Caco-2 (cell line): ENCODE results near the gene CEP350. TPM values are rescaled to one million over a fixed set of nuclear protein-coding genes. Genes with fewer than 3 reads are reported as not detected.

Source experiments
- BruUV-seq: library from RNA; stranded (reverse); fragments of 400-500 nt; replicated peaks from 2 replicates; lab custom pipeline; 2021; lab: Mats Ljungman, UMichigan
- CTCF ChIA-PET: fragments of 300-600 bp; sonication (Branson Sonifier 250); formaldehyde crosslinking; loops from one replicate; lab custom pipeline; 2022; ENCODE audit warnings: antibody characterized with exemption; lab: Charles Lee
- POLR2A ChIA-PET: fragments of 300-600 bp; sonication (Branson Sonifier 250); formaldehyde crosslinking; loops from one replicate; lab custom pipeline; 2022; ENCODE audit warnings: antibody characterized with exemption; lab: Charles Lee
- DNase-seq, 2 experiments: peaks; one replicate each; pipeline versions ENCODE4 v3.0.0 to v3.0.0-alpha.2; 2020 to 2022
- H3K27me3 ChIP-seq: replicated peaks from 2 replicates; pipeline ENCODE4 v1.6.0; 2011; ENCODE audit warnings: low read length; ENCODE audit not compliant: control insufficient read depth, insufficient read depth
- H3K36me3 ChIP-seq: 2 replicates; pipeline ENCODE4 v1.5.1; 2011; ENCODE audit warnings: low read length; ENCODE audit not compliant: control insufficient read depth, insufficient read depth
- H3K4me1 ChIP-seq: fragments of 250-450 bp; sonication (Bioruptor Pico); 2 replicates; pipeline ENCODE4 v1.5.1; 2020; ENCODE audit warnings: mild to moderate bottlenecking
- H3K4me3 ChIP-seq: 2 replicates; pipeline ENCODE4 v1.5.1; 2011; ENCODE audit warnings: low read depth, mild to moderate bottlenecking, control low read depth, low read length
- H3K9me3 ChIP-seq: fragments of 250-450 bp; sonication (Bioruptor Pico); 2 replicates; pipeline ENCODE4 v1.5.1; 2020; ENCODE audit warnings: mild to moderate bottlenecking, moderate library complexity
- H3K27ac Mint-ChIP-seq: one replicate; pipeline ENCODE4 v1.8.0; 2022; ENCODE audit warnings: mixed read lengths; ENCODE audit not compliant: unreplicated experiment
- H3K27me3 Mint-ChIP-seq: one replicate; pipeline ENCODE4 v1.8.0; 2022; ENCODE audit warnings: mixed read lengths; ENCODE audit not compliant: insufficient read depth, unreplicated experiment
- H3K36me3 Mint-ChIP-seq: one replicate; pipeline ENCODE4 v1.8.0; 2022; ENCODE audit warnings: mild to moderate bottlenecking, mixed read lengths; ENCODE audit not compliant: insufficient read depth, unreplicated experiment
- H3K4me1 Mint-ChIP-seq: one replicate; pipeline ENCODE4 v1.8.0; 2022; ENCODE audit warnings: low read depth, mixed read lengths; ENCODE audit not compliant: unreplicated experiment
- H3K4me3 Mint-ChIP-seq: one replicate; pipeline ENCODE4 v1.8.0; 2022; ENCODE audit warnings: mild to moderate bottlenecking, moderate library complexity, mixed read lengths; ENCODE audit not compliant: unreplicated experiment
- H3K9me3 Mint-ChIP-seq: one replicate; pipeline ENCODE4 v1.8.0; 2022; ENCODE audit warnings: mixed read lengths; ENCODE audit not compliant: unreplicated experiment
- intact Hi-C: fragments of 100-400 bp; cut with micrococcal nuclease; formaldehyde crosslinking; loops from one replicate; pipeline ENCODE4 v1.10.0; 2022; ENCODE audit not compliant: unreplicated experiment
- total RNA-seq: library from RNA; stranded (reverse); gene quantifications from 2 replicates; pipeline ENCODE4 v1.2.3, GENCODE V29; 2022
- TF ChIP-seq, protein P1 (sequence below), 2 experiments: fragments of 200-600 bp in 1 of 2; IDR thresholded peaks; 1 replicate in 1 of 2; 2 replicates in 1 of 2; pipeline versions ENCODE4 v1.5.1 to v1.8.0; 2011 to 2022; ENCODE audit warnings: antibody characterized with exemption in 1 of 2, control low read depth in 1 of 2, inconsistent platforms in 1 of 2, low read depth in 1 of 2, low read length in 1 of 2, mild to moderate bottlenecking in 1 of 2, moderate library complexity in 1 of 2; ENCODE audit not compliant: insufficient read depth in 1 of 2, severe bottlenecking in 1 of 2, unreplicated experiment in 1 of 2

CEP350 gene
- total RNA-seq, 1 experiment from 2014 or later, result 43.5 TPM

- Mint-ChIP-seq H3K4me3 (no peak overlapping the region), H3K27ac (no peak overlapping the region), H3K9me3 (no peaks in the 10 kb centered on the region), H3K4me1 (no peaks in the 10 kb centered on the region), H3K36me3 (peaks cover 20% of the 10 kb centered on the region), H3K27me3 (no peaks in the 10 kb centered on the region)
- ChIA-PET POLR2A (no interaction called here), CTCF (no interaction called here)
- Histone ChIP-seq H3K36me3 (no peaks in the 10 kb centered on the region), H3K9me3 (no peaks in the 10 kb centered on the region), H3K27me3 (no peaks in the 10 kb centered on the region), H3K4me3 (no peak overlapping the region), H3K4me1 (no peaks in the 10 kb centered on the region)
- intact Hi-C loops, result loop anchor here (10.0 kb wide), 1 partner anchor 162 kb away; no protein-coding TSS in a partner anchor
- TF ChIP-seq, protein P1, sequence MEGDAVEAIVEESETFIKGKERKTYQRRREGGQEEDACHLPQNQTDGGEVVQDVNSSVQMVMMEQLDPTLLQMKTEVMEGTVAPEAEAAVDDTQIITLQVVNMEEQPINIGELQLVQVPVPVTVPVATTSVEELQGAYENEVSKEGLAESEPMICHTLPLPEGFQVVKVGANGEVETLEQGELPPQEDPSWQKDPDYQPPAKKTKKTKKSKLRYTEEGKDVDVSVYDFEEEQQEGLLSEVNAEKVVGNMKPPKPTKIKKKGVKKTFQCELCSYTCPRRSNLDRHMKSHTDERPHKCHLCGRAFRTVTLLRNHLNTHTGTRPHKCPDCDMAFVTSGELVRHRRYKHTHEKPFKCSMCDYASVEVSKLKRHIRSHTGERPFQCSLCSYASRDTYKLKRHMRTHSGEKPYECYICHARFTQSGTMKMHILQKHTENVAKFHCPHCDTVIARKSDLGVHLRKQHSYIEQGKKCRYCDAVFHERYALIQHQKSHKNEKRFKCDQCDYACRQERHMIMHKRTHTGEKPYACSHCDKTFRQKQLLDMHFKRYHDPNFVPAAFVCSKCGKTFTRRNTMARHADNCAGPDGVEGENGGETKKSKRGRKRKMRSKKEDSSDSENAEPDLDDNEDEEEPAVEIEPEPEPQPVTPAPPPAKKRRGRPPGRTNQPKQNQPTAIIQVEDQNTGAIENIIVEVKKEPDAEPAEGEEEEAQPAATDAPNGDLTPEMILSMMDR (IDR thresholded peaks at IDR 0.05; ENCODE audit: insufficient read depth in 1 of 2, low read depth in 1 of 2, low read length in 1 of 2, severe bottlenecking in 1 of 2, unreplicated experiment in 1 of 2), result no peak
- no TSS peak for BruUV-seq
- DNase-seq, result no peak
Observed at GRCh38 chr1:180026556-180026955, 71.9 kb downstream of the CEP350 start.

GRCh38 chr1:180027949-180028445 lies 73.4 kb downstream of the CEP350 start:
- H3K9me3 ChIP-seq, result no peaks in the 10 kb centered on the region
- Mint-ChIP-seq H3K9me3 (no peaks in the 10 kb centered on the region), H3K4me1 (no peaks in the 10 kb centered on the region), H3K27ac (no peak overlapping the region), H3K27me3 (no peaks in the 10 kb centered on the region), H3K36me3 (peaks cover 13% of the 10 kb centered on the region), H3K4me3 (no peak overlapping the region)
- no peak for DNase-seq
- H3K36me3 ChIP-seq, result no peaks in the 10 kb centered on the region
- ChIA-PET CTCF (no interaction called here), POLR2A (no interaction called here)
- H3K4me3 ChIP-seq, result no peak overlapping the region
- TF ChIP-seq, protein P1 (IDR thresholded peaks at IDR 0.05; ENCODE audit: insufficient read depth in 1 of 2, low read depth in 1 of 2, low read length in 1 of 2, severe bottlenecking in 1 of 2, unreplicated experiment in 1 of 2), result no peak
- no peaks in the 10 kb centered on the region for H3K27me3 ChIP-seq
- intact Hi-C loops, result loop anchor here (10.0 kb wide), 1 partner anchor 163 kb away; no protein-coding TSS in a partner anchor
- BruUV-seq, result no TSS peak
- H3K4me1 ChIP-seq, result no peaks in the 10 kb centered on the region

DNA sequence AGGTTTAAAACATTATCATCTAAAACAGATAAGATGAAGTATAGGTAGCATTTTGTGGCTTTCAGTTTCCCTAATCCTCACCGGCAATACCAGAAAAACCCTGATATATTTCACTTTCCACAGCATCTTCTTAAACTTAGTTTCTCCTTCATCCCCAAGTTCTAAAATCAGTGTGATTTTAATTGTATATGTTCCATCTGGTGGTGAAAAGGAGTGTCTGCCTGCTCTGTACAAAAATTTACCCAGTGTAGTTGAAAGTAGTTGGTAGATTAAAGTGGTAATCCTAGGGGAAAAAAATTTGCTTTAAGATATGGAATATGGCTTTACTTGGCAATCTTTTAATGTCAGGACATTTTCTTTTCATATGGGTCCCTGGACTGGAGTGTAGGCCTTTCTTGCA lies 74.3 kb downstream of the CEP350 start:
- no peaks in the 10 kb centered on the region for H3K27me3 ChIP-seq
- no TSS peak for BruUV-seq
- H3K36me3 Mint-ChIP-seq, result peaks cover 15% of the 10 kb centered on the region
- no peaks in the 10 kb centered on the region for H3K9me3 ChIP-seq
- H3K4me3 ChIP-seq, result no peak overlapping the region
- H3K36me3 ChIP-seq, result no peaks in the 10 kb centered on the region
- H3K27me3 Mint-ChIP-seq, result no peaks in the 10 kb centered on the region
- no peak overlapping the region for H3K4me3 Mint-ChIP-seq
- H3K9me3 Mint-ChIP-seq, result no peaks in the 10 kb centered on the region
- intact Hi-C loops, result loop anchor here (10.0 kb wide), 1 partner anchor 164 kb away; no protein-coding TSS in a partner anchor
- TF ChIP-seq, protein P1 (IDR thresholded peaks at IDR 0.05; ENCODE audit: insufficient read depth in 1 of 2, low read depth in 1 of 2, low read length in 1 of 2, severe bottlenecking in 1 of 2, unreplicated experiment in 1 of 2), result no peak
- no peaks in the 10 kb centered on the region for H3K4me1 Mint-ChIP-seq
- DNase-seq, result no peak
- ChIA-PET POLR2A (no interaction called here), CTCF (no interaction called here)
- H3K4me1 ChIP-seq, result no peaks in the 10 kb centered on the region
- H3K27ac Mint-ChIP-seq, result no peak overlapping the region
